H1 (cell line): Measurements from ENCODE around the gene NSDHL. TPM values are rescaled to one million over a fixed set of nuclear protein-coding genes. Genes with fewer than 3 reads are reported as not detected.

Experiments
- CTCF ChIA-PET: fragments of 300-600 bp; sonication (Branson Sonifier 250); formaldehyde crosslinking; loops from one replicate; lab custom pipeline; 2021; ENCODE audit not compliant: partially characterized antibody; lab: Charles Lee
- POLR2A ChIA-PET: fragments of 300-600 bp; sonication (Branson Sonifier 250); formaldehyde crosslinking; loops from one replicate; lab custom pipeline; 2021; ENCODE audit warnings: inconsistent platforms; ENCODE audit not compliant: partially characterized antibody; lab: Charles Lee
- DNase-seq, 2 experiments: peaks; one replicate each; pipeline versions ENCODE4 v3.0.0 to v3.0.0-alpha.2; 2010 to 2022; ENCODE audit warnings: low spot score in 2 of 2, low read depth in 1 of 2, mixed read lengths in 1 of 2
- FAIRE-seq: peaks from 2 replicates; lab custom pipeline; 2011; peaks lifted over from hg19 to GRCh38; lab: Jason Lieb, UNC
- H2AFZ ChIP-seq: 2 replicates; pipeline ENCODE4 v1.8.1; 2012; ENCODE audit warnings: low read length, inconsistent platforms
- H2AK5ac ChIP-seq: 2 replicates; pipeline ENCODE4 v1.6.1; 2013; ENCODE audit warnings: low read depth, low read length
- H2BK120ac ChIP-seq: replicated peaks from 2 replicates; pipeline ENCODE3; 2013; ENCODE audit warnings: low read depth, low read length, inconsistent platforms
- H2BK12ac ChIP-seq: 2 replicates; pipeline ENCODE4 v1.6.1; 2013; ENCODE audit warnings: low read depth, low read length
- H2BK15ac ChIP-seq: 2 replicates; pipeline ENCODE4 v1.6.1; 2013; ENCODE audit warnings: low read length
- H2BK20ac ChIP-seq: 2 replicates; pipeline ENCODE4 v1.6.1; 2013; ENCODE audit warnings: low read length
- H2BK5ac ChIP-seq: 2 replicates; pipeline ENCODE4 v1.6.1; 2013; ENCODE audit warnings: low read depth, low read length
- H3K14ac ChIP-seq: 2 replicates; pipeline ENCODE4 v1.6.1; 2013; ENCODE audit warnings: inconsistent platforms; ENCODE audit not compliant: insufficient read length
- H3K18ac ChIP-seq: 2 replicates; pipeline ENCODE4 v1.6.1; 2013; ENCODE audit warnings: low read length; ENCODE audit errors: extremely low read depth
- H3K23ac ChIP-seq: 2 replicates; pipeline ENCODE4 v1.6.1; 2013; ENCODE audit warnings: inconsistent platforms; ENCODE audit not compliant: insufficient read length
- H3K23me2 ChIP-seq: 2 replicates; pipeline ENCODE4 v1.6.1; 2013; ENCODE audit warnings: low read depth, low read length
- H3K27ac ChIP-seq: 2 replicates; pipeline ENCODE4 v1.6.1; 2011; ENCODE audit warnings: low read depth, low read length, inconsistent platforms
- H3K27me3 ChIP-seq, 4 experiments: replicated peaks in 1 of 4; 1 replicate in 1 of 4; 2 replicates in 3 of 4; pipeline versions ENCODE4 v1.6.1 to v1.8.1; 2011 to 2013; ENCODE audit warnings: low read length in 3 of 4, mild to moderate bottlenecking in 3 of 4, inconsistent platforms in 2 of 4, mixed read lengths in 2 of 4, moderate library complexity in 1 of 4; ENCODE audit not compliant: control insufficient read depth in 3 of 4, insufficient read depth in 3 of 4; ENCODE audit errors: extremely low read depth in 1 of 4
- H3K36me3 ChIP-seq, 4 experiments: 2 replicates each; pipeline versions ENCODE4 v1.6.1 to v1.8.1; 2011 to 2013; ENCODE audit warnings: mild to moderate bottlenecking in 4 of 4, low read length in 3 of 4, moderate library complexity in 2 of 4, control low read depth in 1 of 4, inconsistent platforms in 1 of 4; ENCODE audit not compliant: insufficient read depth in 4 of 4, control insufficient read depth in 2 of 4
- H3K4ac ChIP-seq: replicated peaks from 2 replicates; pipeline ENCODE3; 2013; ENCODE audit warnings: low read length, low read depth, mixed read lengths, inconsistent platforms; ENCODE audit not compliant: insufficient read length
- H3K4me1 ChIP-seq, 4 experiments: replicated peaks in 1 of 4; 1 replicate in 1 of 4; 2 replicates in 3 of 4; pipeline versions ENCODE4 v1.6.1 to v1.8.1; 2011 to 2013; ENCODE audit warnings: low read length in 3 of 4, inconsistent platforms in 2 of 4, mixed read lengths in 1 of 4; ENCODE audit not compliant: insufficient read depth in 4 of 4, control insufficient read depth in 3 of 4
- H3K4me2 ChIP-seq, 2 experiments: 2 replicates each; pipeline versions ENCODE4 v1.6.1 to v1.8.1; 2011 to 2013; ENCODE audit warnings: low read depth in 2 of 2, low read length in 2 of 2, control low read depth in 1 of 2, inconsistent platforms in 1 of 2, mild to moderate bottlenecking in 1 of 2; ENCODE audit not compliant: insufficient read depth in 1 of 2
- H3K4me3 ChIP-seq, 4 experiments: fragments of 200-600, 300-600 bp in 1 of 4; sonication (generic), shearing (Covaris generic), sonication (Bioruptor Twin) in 1 of 4; 2 replicates each; pipeline versions ENCODE4 v1.5.1 to v1.8.1; 2011 to 2016; ENCODE audit warnings: low read length in 4 of 4, low read depth in 3 of 4, control low read depth in 2 of 4, inconsistent platforms in 2 of 4, mild to moderate bottlenecking in 2 of 4, mixed read lengths in 1 of 4, moderate library complexity in 1 of 4; ENCODE audit not compliant: insufficient read depth in 2 of 4; ENCODE audit errors: extremely low read depth in 1 of 4
- H3K56ac ChIP-seq: replicated peaks from 2 replicates; pipeline ENCODE3; 2013; ENCODE audit warnings: low read depth, mild to moderate bottlenecking, mixed read lengths, low read length, inconsistent platforms; ENCODE audit not compliant: insufficient read length
- H3K79me1 ChIP-seq: 2 replicates; pipeline ENCODE4 v1.6.1; 2013; ENCODE audit warnings: low read depth, low read length, control low read depth
- H3K79me2 ChIP-seq, 2 experiments: 2 replicates each; pipeline versions ENCODE4 v1.6.1 to v1.8.1; 2012 to 2013; ENCODE audit warnings: low read length in 2 of 2, mild to moderate bottlenecking in 2 of 2, inconsistent platforms in 1 of 2; ENCODE audit not compliant: insufficient read depth in 2 of 2, control insufficient read depth in 1 of 2
- H3K9ac ChIP-seq, 4 experiments: replicated peaks in 1 of 4; 1 replicate in 1 of 4; 2 replicates in 3 of 4; pipeline versions ENCODE4 v1.6.1 to v1.8.1; 2011 to 2013; ENCODE audit warnings: low read depth in 3 of 4, low read length in 3 of 4, control low read depth in 2 of 4, mild to moderate bottlenecking in 2 of 4, moderate library complexity in 2 of 4, inconsistent platforms in 1 of 4; ENCODE audit errors: extremely low read depth in 1 of 4
- H3K9me3 ChIP-seq, 2 experiments: 2 replicates each; pipeline versions ENCODE4 v1.6.1 to v1.8.1; 2012 to 2013; ENCODE audit warnings: mild to moderate bottlenecking in 2 of 2, moderate library complexity in 2 of 2, control low read depth in 1 of 2, inconsistent platforms in 1 of 2, low read depth in 1 of 2, low read length in 1 of 2, mixed read lengths in 1 of 2; ENCODE audit not compliant: insufficient read depth in 2 of 2
- H4K20me1 ChIP-seq, 2 experiments: replicated peaks in 1 of 2; 2 replicates each; pipeline versions ENCODE3 to v1.8.1; 2011 to 2013; ENCODE audit warnings: inconsistent platforms in 2 of 2, low read length in 2 of 2, mild to moderate bottlenecking in 1 of 2; ENCODE audit not compliant: insufficient read depth in 2 of 2, control insufficient read depth in 1 of 2
- H4K5ac ChIP-seq: 2 replicates; pipeline ENCODE4 v1.6.1; 2013; ENCODE audit warnings: low read length, low read depth, mixed read lengths, inconsistent platforms; ENCODE audit not compliant: insufficient read length
- H4K8ac ChIP-seq: 2 replicates; pipeline ENCODE4 v1.8.0; 2013; ENCODE audit warnings: mild to moderate bottlenecking, moderate library complexity, low read length, inconsistent platforms; ENCODE audit not compliant: insufficient read depth; ENCODE audit errors: extremely low read depth
- H4K91ac ChIP-seq: replicated peaks from 2 replicates; pipeline ENCODE3; 2013; ENCODE audit warnings: low read length, mixed read lengths, inconsistent platforms; ENCODE audit not compliant: insufficient read length
- CEBPB ChIP-seq: IDR thresholded peaks from 2 replicates; pipeline ENCODE4 v1.6.1; 2012; ENCODE audit warnings: low read depth, low read length
- CREB1 ChIP-seq: IDR thresholded peaks from 2 replicates; pipeline ENCODE4 v1.6.1; 2012; ENCODE audit warnings: inconsistent platforms
- EP300 ChIP-seq, 2 experiments: IDR thresholded peaks; 1 replicate in 1 of 2; 2 replicates in 1 of 2; pipeline ENCODE4 v1.6.1; 2011 to 2012; ENCODE audit warnings: low read depth in 2 of 2, low read length in 2 of 2, mild to moderate bottlenecking in 2 of 2, borderline replicate concordance in 1 of 2, inconsistent platforms in 1 of 2, moderate library complexity in 1 of 2
- JUN ChIP-seq: IDR thresholded peaks from 2 replicates; pipeline ENCODE4 v1.6.1; 2011; ENCODE audit warnings: low read depth, mild to moderate bottlenecking, improper control_type of control experiment, low read length
- JUND ChIP-seq: IDR thresholded peaks from 2 replicates; pipeline ENCODE4 v1.6.1; 2011; ENCODE audit warnings: mild to moderate bottlenecking, improper control_type of control experiment, low read length
- NANOG ChIP-seq: IDR thresholded peaks from 2 replicates; pipeline ENCODE4 v1.6.1; 2011; ENCODE audit warnings: low read length, low read depth, mild to moderate bottlenecking, inconsistent platforms; ENCODE audit not compliant: insufficient read depth, poor library complexity, severe bottlenecking
- NRF1 ChIP-seq: IDR thresholded peaks from 2 replicates; pipeline ENCODE4 v1.6.1; 2011; ENCODE audit warnings: mild to moderate bottlenecking, low read depth, low read length, improper control_type of control experiment
- PHF8 ChIP-seq: fragments of 200-600 bp; sonication (generic); conservative IDR thresholded peaks from 2 replicates; pipeline ENCODE4 v1.7.1; 2012; ENCODE audit warnings: low read depth, mild to moderate bottlenecking, inconsistent platforms, low read length, moderate library complexity
- POLR2AphosphoS5 ChIP-seq: IDR thresholded peaks from 2 replicates; pipeline ENCODE4 v1.6.1; 2011; ENCODE audit warnings: low read depth, low read length
- RNF2 ChIP-seq: fragments of 200-900, 300-1000 bp; sonication (generic); IDR thresholded peaks from 2 replicates; pipeline ENCODE4 v1.7.1; 2016; ENCODE audit warnings: borderline replicate concordance, low read depth, mild to moderate bottlenecking, antibody characterized with exemption, low read length; ENCODE audit not compliant: poor library complexity, severe bottlenecking; ENCODE audit errors: missing control alignments
- SP1 ChIP-seq: IDR thresholded peaks from 2 replicates; pipeline ENCODE4 v1.6.1; 2011; ENCODE audit warnings: low read depth, low read length
- SUZ12 ChIP-seq: fragments of 200-600 bp; sonication (generic); IDR thresholded peaks from 2 replicates; pipeline ENCODE4 v1.6.1; 2012; ENCODE audit warnings: mild to moderate bottlenecking, inconsistent platforms, low read length, moderate library complexity, mixed read lengths
- TCF12 ChIP-seq: IDR thresholded peaks from 2 replicates; pipeline ENCODE4 v1.6.1; 2011; ENCODE audit warnings: low read depth, mild to moderate bottlenecking, low read length
- YY1 ChIP-seq: IDR thresholded peaks from 2 replicates; pipeline ENCODE4 v1.6.1; 2011; ENCODE audit warnings: low read depth, mild to moderate bottlenecking, low read length
- WGBS, 2 experiments: shearing (Covaris generic) in 1 of 2; methylation state at CpG; one replicate each; pipeline versions ENCODE4 v1.1.6 to v1.1.7; 2013 to 2015; ENCODE audit warnings: low lambda C conversion rate in 2 of 2, mixed read lengths in 2 of 2, inconsistent platforms in 1 of 2, low coverage in 1 of 2, missing lambda C conversion rate in 1 of 2; ENCODE audit not compliant: insufficient replicate concordance in 2 of 2, insufficient coverage in 1 of 2, insufficient read length in 1 of 2; ENCODE audit errors: extremely low coverage in 1 of 2, missing lambda C conversion rate in 1 of 2; 5-methylcytosine and 5-hydroxymethylcytosine counted together
- polyA plus RNA-seq, 7 experiments: library from polyadenylated mRNA; depleted of rRNA in 3 of 7; stranded (reverse) in 5 of 7; unstranded in 2 of 7; fragments of >200 nt in 5 of 7; fragments of 200-250 nt in 2 of 7; gene quantifications; 1 replicate in 5 of 7; 2 replicates in 1 of 7; 4 replicates in 1 of 7; pipeline versions ENCODE4 v1.2.1 to v1.2.3, GENCODE V29; 2011 to 2013; ENCODE audit warnings: missing spikeins in 2 of 7, mixed read lengths in 2 of 7
- total RNA-seq: library from RNA; stranded (reverse); fragmentation: NEBNext Ultra II Directional; extraction: Animal tissue kit (Norgen Biotek cat#: 25700); gene quantifications from 2 replicates; pipeline ENCODE4 v1.2.1, GENCODE V29; 2021

NSDHL gene
- total and polyA plus RNA-seq, 2 of the 8 experiments (the other 6 are each of a cell fraction or from before 2014, with no cell fraction given): 31.5 to 34.6 TPM

DNA sequence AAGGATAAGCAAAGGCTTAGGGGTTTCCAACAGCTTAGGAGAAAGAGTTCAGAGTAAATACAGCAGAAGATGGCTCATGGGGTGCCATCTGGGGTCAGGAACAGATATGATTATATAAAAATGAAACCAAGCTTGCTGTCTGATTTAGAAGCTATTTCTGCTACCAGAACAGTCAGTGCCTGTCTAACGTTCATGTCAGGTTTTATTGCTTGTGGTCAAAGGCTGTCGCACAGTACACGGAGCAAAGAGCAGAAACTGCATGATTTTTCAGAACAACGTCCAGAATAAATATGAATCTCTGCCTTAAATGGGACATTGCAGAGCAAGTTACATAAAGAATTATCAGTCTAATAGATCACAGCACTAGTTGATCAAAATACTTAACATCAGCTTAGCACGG is 17.7 kb upstream of the NSDHL start:
- no peaks in the 10 kb centered on the region for H3K36me3 ChIP-seq
- no peak overlapping the region for H2AFZ ChIP-seq
- no peak for TF ChIP-seq CEBPB
- no peak for TF ChIP-seq SUZ12
- TF ChIP-seq JUN: no peak
- TF ChIP-seq TCF12: no peak
- no peak for TF ChIP-seq POLR2AphosphoS5
- TF ChIP-seq CREB1: no peak
- TF ChIP-seq RNF2: no peak
- no peak for TF ChIP-seq SP1
- TF ChIP-seq YY1: no peak
- TF ChIP-seq NRF1: no peak
- no peak for TF ChIP-seq NANOG
- no peak for TF ChIP-seq EP300 (IDR thresholded peaks at IDR 0.05; ENCODE audit: borderline replicate concordance in 1 of 2, low read depth in 2 of 2, low read length in 2 of 2)
- TF ChIP-seq PHF8: no peak
- TF ChIP-seq JUND: no peak
- no peak overlapping the region for H4K8ac ChIP-seq
- no peak overlapping the region for H3K18ac ChIP-seq
- H4K5ac ChIP-seq: no peak overlapping the region
- DNase-seq (no peak), FAIRE-seq (no peak)
- H2AK5ac ChIP-seq: no peak overlapping the region
- no peak overlapping the region for H3K14ac ChIP-seq
- no peak overlapping the region for H3K9ac ChIP-seq
- no peak overlapping the region for H3K23ac ChIP-seq
- no peak overlapping the region for H4K91ac ChIP-seq
- H3K79me2 ChIP-seq: no peaks in the 10 kb centered on the region
- H3K9me3 ChIP-seq: no peaks in the 10 kb centered on the region
- H3K4ac ChIP-seq: no peak overlapping the region
- no peak overlapping the region for H2BK20ac ChIP-seq
- no peak overlapping the region for H2BK5ac ChIP-seq
- ChIA-PET CTCF (interaction anchor here (1.8 to 2.6 kb wide), 3 partner anchors 8 to 171 kb away, joined by 4 to 20 read pairs (median 10); no protein-coding TSS in a partner anchor), POLR2A (no interaction called here)
- no peak overlapping the region for H3K27ac ChIP-seq
- H3K4me2 ChIP-seq: no peak overlapping the region
- H2BK15ac ChIP-seq: no peak overlapping the region
- no peak overlapping the region for H2BK120ac ChIP-seq
- H3K23me2 ChIP-seq: no peaks in the 10 kb centered on the region
- H3K27me3 ChIP-seq: no peaks in the 10 kb centered on the region
- 93% methylated on average over 5 of the region's 5 CpGs; no CpG with 5 or more reads in 1 of the 2 experiments for WGBS, 2 experiments
- no peak overlapping the region for H2BK12ac ChIP-seq
- H3K4me3 ChIP-seq: no peak overlapping the region
- no peaks in the 10 kb centered on the region for H3K79me1 ChIP-seq
- H3K4me1 ChIP-seq: no peaks in the 10 kb centered on the region
- no peak overlapping the region for H3K56ac ChIP-seq
- no peaks in the 10 kb centered on the region for H4K20me1 ChIP-seq
